HTR-8/SVneo (cell line): ENCODE data around the gene WDR76.

Experiments used
- DNase-seq: peaks from one replicate; pipeline ENCODE4 v3.0.0; 2011; ENCODE audit warnings: low spot score, mixed read lengths; ENCODE audit not compliant: insufficient read length
- FAIRE-seq: peaks from 2 replicates; lab custom pipeline; 2011; peaks lifted over from hg19 to GRCh38; lab: Jason Lieb, UNC

WDR76 gene

GRCh38 chr15:43903864-43904290 lies 77.1 kb downstream of the WDR76 start:
- FAIRE-seq (no peak), DNase-seq (peak; percentile 67)

GRCh38 chr15:43905755-43906154 lies 79.0 kb downstream of the WDR76 start:
- DNase-seq (no peak), FAIRE-seq (no peak)

- FAIRE-seq: no peak
These were observed 81.8 kb downstream of the WDR76 start for GRCh38 chr15:43908516-43909050.

GRCh38 chr15:43911235-43911781 lies 84.5 kb downstream of the WDR76 start:
- DNase-seq: no peak
- no peak for FAIRE-seq

More at GRCh38 chr15:43908516-43909050, 81.8 kb downstream of the WDR76 start:
- DNase-seq: no peak

- no peak for FAIRE-seq
These were observed 85.4 kb downstream of the WDR76 start for GRCh38 chr15:43912208-43912607.

GRCh38 chr15:43913026-43913780 lies 86.4 kb downstream of the WDR76 start:
- DNase-seq (peak; percentile 91), FAIRE-seq (peak; percentile 86)

More at GRCh38 chr15:43912208-43912607, 85.4 kb downstream of the WDR76 start:
- no peak for DNase-seq

GRCh38 chr15:43913941-43914340 lies 87.1 kb downstream of the WDR76 start:
- no peak for FAIRE-seq
- DNase-seq: no peak

GRCh38 chr15:43915631-43916325 lies 89.0 kb downstream of the WDR76 start:
- FAIRE-seq (no peak), DNase-seq (no peak)

- DNase-seq (no peak), FAIRE-seq (no peak)
These were observed 89.5 kb downstream of the WDR76 start for GRCh38 chr15:43916326-43916660.
